K562 (cell line): ENCODE measurements around the gene FFAR4. TPM values are rescaled to one million over a fixed set of nuclear protein-coding genes. Genes with fewer than 3 reads are reported as not detected.

Source experiments
- ATAC-seq: fragments of 200-7000 bp; cut with Tn5 transposase; 3 replicates; pipeline ENCODE4 v1.9.1; 2020; ENCODE audit warnings: moderate library complexity
- BruUV-seq: library from RNA; stranded (reverse); fragments of 400-500 nt; replicated peaks from 2 replicates; lab custom pipeline; 2021; lab: Mats Ljungman, UMichigan
- CTCF ChIA-PET: fragments of 300-600 bp; formaldehyde crosslinking; extraction: SDS; loops from one replicate; lab custom pipeline; 2021; ENCODE audit warnings: low intra/inter-chr PET ratio; lab: Yijun Ruan, JAX
- POLR2A ChIA-PET: fragments of 300-600, 350-650 bp; sonication (Branson Sonifier 250); formaldehyde crosslinking; extraction: SDS; loops from one replicate; lab custom pipeline; 2021; ENCODE audit warnings: antibody characterized with exemption, inconsistent platforms; lab: Yijun Ruan, JAX
- DNase-seq, 4 experiments: peaks; one replicate each; pipeline versions ENCODE4 v3.0.0 to v3.0.0-alpha.2; 2011 to 2018; ENCODE audit warnings: low spot score in 3 of 4, mixed read lengths in 3 of 4; ENCODE audit errors: extremely low read depth in 1 of 4
- FAIRE-seq: peaks from 2 replicates; lab custom pipeline; 2011; peaks lifted over from hg19 to GRCh38; lab: Jason Lieb, UNC
- H2AFZ ChIP-seq: 2 replicates; pipeline ENCODE4 v1.6.0; 2011; ENCODE audit warnings: low read depth, low read length, control low read depth, inconsistent platforms
- H3K27ac ChIP-seq: fragments of 200-600 bp; 3 replicates; pipeline ENCODE4 v1.8.0; 2011; ENCODE audit warnings: low read depth, mild to moderate bottlenecking, control low read depth, inconsistent platforms, low read length, moderate library complexity, mixed read lengths; ENCODE audit errors: extremely low read depth
- H3K27me3 ChIP-seq, 2 experiments: fragments of 300-600 bp in 1 of 2; 2 replicates in 1 of 2; 3 replicates in 1 of 2; pipeline versions ENCODE4 v1.6.0 to v1.8.0; 2011; ENCODE audit warnings: inconsistent platforms in 2 of 2, low read length in 2 of 2, mild to moderate bottlenecking in 1 of 2, mixed read lengths in 1 of 2, moderate library complexity in 1 of 2; ENCODE audit not compliant: control insufficient read depth in 2 of 2, insufficient read depth in 2 of 2
- H3K36me3 ChIP-seq: fragments of 300-600 bp; 3 replicates; pipeline ENCODE4 v1.8.0; 2011; ENCODE audit warnings: mild to moderate bottlenecking, low read length, inconsistent platforms; ENCODE audit not compliant: control insufficient read depth, insufficient read depth
- H3K4me1 ChIP-seq, 2 experiments: fragments of 200-600 bp in 1 of 2; replicated peaks in 1 of 2; 2 replicates in 1 of 2; 3 replicates in 1 of 2; pipeline versions ENCODE4 v1.5.1 to v1.8.0; 2011; ENCODE audit warnings: inconsistent platforms in 2 of 2, low read length in 2 of 2, mild to moderate bottlenecking in 1 of 2, mixed read lengths in 1 of 2, moderate library complexity in 1 of 2; ENCODE audit not compliant: control insufficient read depth in 2 of 2, insufficient read depth in 2 of 2
- H3K4me2 ChIP-seq: 2 replicates; pipeline ENCODE4 v1.6.1; 2011; ENCODE audit warnings: low read length, control low read depth, inconsistent platforms, mixed read lengths; ENCODE audit not compliant: insufficient read depth
- H3K4me3 ChIP-seq: fragments of 200-600 bp; sonication (generic), shearing (Covaris generic); 2 replicates; pipeline ENCODE4 v1.5.1; 2016; ENCODE audit warnings: control low read depth, inconsistent platforms
- H3K79me2 ChIP-seq: fragments of 200-600 bp; 3 replicates; pipeline ENCODE4 v1.8.0; 2011; ENCODE audit warnings: low read length, inconsistent platforms; ENCODE audit not compliant: control insufficient read depth, insufficient read depth
- H3K9ac ChIP-seq, 2 experiments: 2 replicates each; pipeline versions ENCODE4 v1.6.0 to v1.6.1; 2011; ENCODE audit warnings: low read depth in 2 of 2, low read length in 2 of 2, control low read depth in 1 of 2, inconsistent platforms in 1 of 2, mild to moderate bottlenecking in 1 of 2, mixed read lengths in 1 of 2; ENCODE audit not compliant: insufficient read depth in 1 of 2
- H3K9me1 ChIP-seq: one replicate; pipeline ENCODE4 v1.6.0; 2011; ENCODE audit warnings: inconsistent platforms, mild to moderate bottlenecking, low read length, moderate library complexity; ENCODE audit not compliant: control insufficient read depth, insufficient read depth
- H3K9me3 ChIP-seq: replicated peaks from 2 replicates; pipeline ENCODE4 v1.5.1; 2011; ENCODE audit warnings: low read depth, low read length, inconsistent platforms; ENCODE audit not compliant: control insufficient read depth, insufficient read depth
- H4K20me1 ChIP-seq: replicated peaks from 2 replicates; pipeline ENCODE4 v1.6.1; 2011; ENCODE audit warnings: low read length, inconsistent platforms, mixed read lengths; ENCODE audit not compliant: control insufficient read depth, insufficient read depth
- HLTF ChIP-seq: fragments of 450-650 bp; IDR thresholded peaks from 2 replicates; pipeline ENCODE4 v1.6.1; 2016
- ZNF77 ChIP-seq: fragments of 250-450 bp; sonication (Bioruptor Pico); IDR thresholded peaks from 2 replicates; pipeline ENCODE4 v1.5.0; 2020
- WGBS: fragments of 100-300 bp; shearing (Covaris generic); methylation state at CpG from one replicate; pipeline ENCODE4 v1.1.6; 2016; ENCODE audit warnings: low coverage, mixed read lengths; ENCODE audit not compliant: insufficient coverage; ENCODE audit errors: missing lambda C conversion rate; 5-methylcytosine and 5-hydroxymethylcytosine counted together
- in situ Hi-C: fragments of 300-500 bp; cut with MboI; formaldehyde crosslinking; loops from 4 replicates; pipeline ENCODE4 v1.15.0; 2018; ENCODE audit warnings: inconsistent platforms, mixed read lengths
- intact Hi-C: fragments of 100-400 bp; cut with micrococcal nuclease; formaldehyde crosslinking; loops from 2 replicates; pipeline ENCODE4 v1.14.2; 2022
- polyA plus RNA-seq, 8 experiments: library from polyadenylated mRNA; depleted of rRNA in 4 of 8; stranded (reverse) in 5 of 8; unstranded in 3 of 8; fragments of >200 nt; fragmentation: Nextera tagmentation in 2 of 8; fragmentation: Illumina TruSeq in 1 of 8; extraction: Ambion mirVana in 2 of 8; extraction: Trizol in 1 of 8; gene quantifications; 2 replicates each; pipeline versions ENCODE4 v1.2.1 to v1.2.3, GENCODE V29; 2011 to 2014; ENCODE audit warnings: inconsistent platforms in 1 of 8, missing spikeins in 1 of 8
- total RNA-seq, 7 experiments: library from RNA; depleted of rRNA in 6 of 7; stranded (reverse); fragments of >200 nt in 6 of 7; fragmentation: Illumina TruSeq in 2 of 7; extraction: Trizol in 2 of 7; gene quantifications; 2 replicates each; pipeline versions ENCODE4 v1.2.1 to v1.2.3, GENCODE V29; 2011 to 2021; ENCODE audit warnings: low replicate concordance in 1 of 7
- TF ChIP-seq, protein P1 (sequence below): fragments of 200-800 bp; sonication (Bioruptor generic); IDR thresholded peaks from 2 replicates; pipeline ENCODE4 v1.6.1; 2017; ENCODE audit warnings: missing genetic modification characterization, missing compliant biosample characterization
- TF ChIP-seq, protein P2 (sequence below): sonication (generic); formaldehyde crosslinking; IDR thresholded peaks from 2 replicates; pipeline ENCODE4 v1.8.1; 2022; ENCODE audit warnings: missing genetic modification reagents

The FFAR4 gene
- total and polyA plus RNA-seq, 9 of the 15 experiments (the other 6 are each of a cell fraction or from before 2014, with no cell fraction given), result not detected

DNA sequence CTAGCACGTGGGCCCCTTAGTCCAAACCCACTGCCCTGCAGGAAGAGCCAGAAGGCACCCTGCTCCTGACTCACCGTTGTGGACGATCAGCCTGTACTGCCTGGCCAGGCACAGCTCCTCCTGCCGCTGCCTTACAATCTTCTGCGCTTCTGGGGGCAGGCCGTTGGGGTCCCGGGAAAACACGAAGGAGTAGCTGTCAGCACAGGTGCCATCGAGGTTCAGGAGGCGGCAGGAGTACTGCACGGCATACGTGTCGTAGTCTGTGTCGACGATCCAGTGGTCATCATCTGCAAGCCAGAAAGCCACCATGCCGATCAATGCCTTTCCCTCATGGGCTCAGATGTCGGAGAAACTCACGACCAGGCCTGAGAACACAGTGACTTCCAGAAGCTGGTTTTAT, 27.3 kb downstream of the FFAR4 start (continued):
- TF ChIP-seq, protein P1, sequence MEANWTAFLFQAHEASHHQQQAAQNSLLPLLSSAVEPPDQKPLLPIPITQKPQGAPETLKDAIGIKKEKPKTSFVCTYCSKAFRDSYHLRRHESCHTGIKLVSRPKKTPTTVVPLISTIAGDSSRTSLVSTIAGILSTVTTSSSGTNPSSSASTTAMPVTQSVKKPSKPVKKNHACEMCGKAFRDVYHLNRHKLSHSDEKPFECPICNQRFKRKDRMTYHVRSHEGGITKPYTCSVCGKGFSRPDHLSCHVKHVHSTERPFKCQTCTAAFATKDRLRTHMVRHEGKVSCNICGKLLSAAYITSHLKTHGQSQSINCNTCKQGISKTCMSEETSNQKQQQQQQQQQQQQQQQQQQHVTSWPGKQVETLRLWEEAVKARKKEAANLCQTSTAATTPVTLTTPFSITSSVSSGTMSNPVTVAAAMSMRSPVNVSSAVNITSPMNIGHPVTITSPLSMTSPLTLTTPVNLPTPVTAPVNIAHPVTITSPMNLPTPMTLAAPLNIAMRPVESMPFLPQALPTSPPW, result no peak

DNA sequence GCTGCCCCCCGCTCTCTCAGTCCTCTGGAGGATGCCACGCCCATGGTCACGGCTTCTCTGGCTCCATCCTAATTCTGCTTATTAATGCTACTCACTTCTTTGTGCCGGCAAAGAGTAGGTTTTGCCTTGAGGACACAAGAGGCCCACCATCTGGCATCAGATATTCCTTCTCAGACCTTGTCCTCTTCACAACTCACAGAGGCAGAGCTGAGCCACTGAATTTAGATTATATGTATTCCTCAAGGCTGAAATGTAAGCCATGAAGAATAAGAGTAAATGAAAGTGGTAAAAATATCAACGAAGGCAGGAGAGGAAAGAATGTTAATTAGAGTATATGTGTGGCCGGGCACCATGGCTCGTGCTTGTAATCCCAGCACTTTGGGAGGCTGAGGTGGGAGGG, 28.1 kb downstream of the FFAR4 start:
- no peaks in the 10 kb centered on the region; a peak in 1 of 5 replicates for H3K4me1 ChIP-seq
- H3K27ac ChIP-seq, result no peak overlapping the region
- no peaks in the 10 kb centered on the region for H3K9me1 ChIP-seq
- WGBS, result 9% methylated on average over 7 of the region's 7 CpGs
- DNase-seq (no peak), ATAC-seq (no peak), FAIRE-seq (no peak)
- POLR2A ChIA-PET, result no interaction called here
- peaks cover 0 to 12% of the 10 kb centered on the region in 2 experiments; a peak in 2 of 5 replicates for H3K27me3 ChIP-seq
- TF ChIP-seq HLTF, result no peak
- TF ChIP-seq ZNF77, result no peak
- TF ChIP-seq, protein P2, sequence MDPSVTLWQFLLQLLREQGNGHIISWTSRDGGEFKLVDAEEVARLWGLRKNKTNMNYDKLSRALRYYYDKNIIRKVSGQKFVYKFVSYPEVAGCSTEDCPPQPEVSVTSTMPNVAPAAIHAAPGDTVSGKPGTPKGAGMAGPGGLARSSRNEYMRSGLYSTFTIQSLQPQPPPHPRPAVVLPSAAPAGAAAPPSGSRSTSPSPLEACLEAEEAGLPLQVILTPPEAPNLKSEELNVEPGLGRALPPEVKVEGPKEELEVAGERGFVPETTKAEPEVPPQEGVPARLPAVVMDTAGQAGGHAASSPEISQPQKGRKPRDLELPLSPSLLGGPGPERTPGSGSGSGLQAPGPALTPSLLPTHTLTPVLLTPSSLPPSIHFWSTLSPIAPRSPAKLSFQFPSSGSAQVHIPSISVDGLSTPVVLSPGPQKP, result no peak
- H3K79me2 ChIP-seq, result no peaks in the 10 kb centered on the region
- H3K36me3 ChIP-seq, result no peaks in the 10 kb centered on the region
- no peak overlapping the region for H3K4me3 ChIP-seq
- H3K4me2 ChIP-seq, result no peak overlapping the region
- H3K9ac ChIP-seq, result no peak overlapping the region
- no TSS peak for BruUV-seq
- intact Hi-C loops, result no loop called here
- no peak overlapping the region for H2AFZ ChIP-seq
- no peaks in the 10 kb centered on the region for H4K20me1 ChIP-seq
- no peaks in the 10 kb centered on the region for H3K9me3 ChIP-seq
- CTCF ChIA-PET, result no interaction called here
- in situ Hi-C loops, result no loop called here
